BLaER1 (cell line): ENCODE results near the gene RHCE.
"Not testable (repeated sequence)": the region's sequence is repeated elsewhere in the genome, so short reads cannot be mapped to it uniquely, and the experiment has no call there.

Experiments
- H3K27ac ChIP-seq: shearing (Covaris generic); formaldehyde crosslinking; 2 replicates; pipeline ENCODE4 v1.8.1; 2022
- H3K27me3 ChIP-seq: shearing (Covaris generic); formaldehyde crosslinking; 2 replicates; pipeline ENCODE4 v1.8.1; 2022
- H3K36me3 ChIP-seq: shearing (Covaris generic); formaldehyde crosslinking; 2 replicates; pipeline ENCODE4 v1.8.1; 2022
- H3K4me1 ChIP-seq: shearing (Covaris generic); formaldehyde crosslinking; 2 replicates; pipeline ENCODE4 v1.8.1; 2022
- H3K4me2 ChIP-seq: shearing (Covaris generic); formaldehyde crosslinking; 2 replicates; pipeline ENCODE4 v1.8.1; 2022
- H3K4me3 ChIP-seq: shearing (Covaris generic); formaldehyde crosslinking; 2 replicates; pipeline ENCODE4 v1.8.1; 2022
- H3K9ac ChIP-seq: shearing (Covaris generic); formaldehyde crosslinking; 2 replicates; pipeline ENCODE4 v1.8.1; 2022
- H3K9me3 ChIP-seq: shearing (Covaris generic); formaldehyde crosslinking; 2 replicates; pipeline ENCODE4 v1.8.1; 2022
- H4K20me1 ChIP-seq: shearing (Covaris generic); formaldehyde crosslinking; 2 replicates; pipeline ENCODE4 v1.8.1; 2022
- Cebpa-rat ChIP-seq: shearing (Covaris generic); IDR thresholded peaks from 2 replicates; pipeline ENCODE4 v1.8.1; 2022

Gene RHCE

GRCh38 chr1:25338986-25339385 is 81.6 kb downstream of the RHCE start:
- Histone ChIP-seq H4K20me1 (peaks cover 58% of the 10 kb centered on the region), H3K4me2 (peak overlapping the region; percentile 96), H3K36me3 (peaks cover 21% of the 10 kb centered on the region), H3K27ac (peak overlapping the region; percentile 94), H3K27me3 (no peaks in the 10 kb centered on the region), H3K9ac (peak overlapping the region; percentile 95), H3K4me1 (peaks cover 19% of the 10 kb centered on the region), H3K4me3 (peak overlapping the region; percentile 99), H3K9me3 (no peaks in the 10 kb centered on the region)
- no peak for TF ChIP-seq Cebpa-rat

GRCh38 chr1:25338188-25338981 is 82.2 kb downstream of the RHCE start, which contains the start of gene TMEM50A:
TSS of gene TMEM50A (plus strand) at chr1:25338334. CDS start at chr1:25340487, 2,153 bp downstream.
- Histone ChIP-seq H3K4me1 (peaks cover 19% of the 10 kb centered on the region), H3K27ac (peak within 1 kb of the TSS; percentile 94), H3K27me3 (no peaks in the 10 kb centered on the region), H3K9ac (peak within 1 kb of the TSS; percentile 95), H3K36me3 (peaks cover 15% of the 10 kb centered on the region), H3K4me3 (peak within 1 kb of the TSS; percentile 99), H3K4me2 (peak within 1 kb of the TSS; percentile 96), H3K9me3 (no peaks in the 10 kb centered on the region), H4K20me1 (peaks cover 52% of the 10 kb centered on the region)
- TF ChIP-seq Cebpa-rat = no peak

GRCh38 chr1:25337483-25338187 is 83.0 kb downstream of the RHCE start:
- peak overlapping the region; percentile 94; the same call in 1 of the 2 replicates for H3K27ac ChIP-seq
- H3K27me3 ChIP-seq, H3K9me3 ChIP-seq, H3K36me3 ChIP-seq: not testable (repeated sequence)
- H3K9ac ChIP-seq = peak overlapping the region; percentile 95; the same call in 1 of the 2 replicates
- H4K20me1 ChIP-seq = peaks cover 44% of the 10 kb centered on the region
- peaks cover 19% of the 10 kb centered on the region for H3K4me1 ChIP-seq
- peak overlapping the region; percentile 99 for H3K4me3 ChIP-seq
- peak overlapping the region; percentile 47; the same call in 1 of the 2 replicates for H3K4me2 ChIP-seq

GRCh38 chr1:25336922-25337354 is 83.7 kb downstream of the RHCE start:
- not testable (repeated sequence) for H3K36me3 ChIP-seq, H3K27ac ChIP-seq, H3K27me3 ChIP-seq, H3K9me3 ChIP-seq
- Histone ChIP-seq H3K4me3 (peak overlapping the region; percentile 99), H4K20me1 (peaks cover 37% of the 10 kb centered on the region), H3K4me1 (peaks cover 19% of the 10 kb centered on the region), H3K4me2 (peak overlapping the region; percentile 68), H3K9ac (peak overlapping the region; percentile 77)

- H3K27ac ChIP-seq, H3K4me2 ChIP-seq, H3K36me3 ChIP-seq, H3K4me3 ChIP-seq, H3K9ac ChIP-seq, H3K9me3 ChIP-seq, H3K4me1 ChIP-seq, H3K27me3 ChIP-seq, H4K20me1 ChIP-seq: not testable (repeated sequence)
Observed at GRCh38 chr1:25329950-25330349, 90.7 kb downstream of the RHCE start.

- H3K36me3 ChIP-seq, H3K4me2 ChIP-seq, H3K4me1 ChIP-seq, H3K9ac ChIP-seq, H4K20me1 ChIP-seq, H3K9me3 ChIP-seq, H3K4me3 ChIP-seq, H3K27me3 ChIP-seq, H3K27ac ChIP-seq: not testable (repeated sequence)
Observed at GRCh38 chr1:25329336-25329735, 91.3 kb downstream of the RHCE start.

GRCh38 chr1:25328791-25329185 is 91.8 kb downstream of the RHCE start:
- H3K4me3 ChIP-seq, H3K9ac ChIP-seq, H3K27ac ChIP-seq: not testable (repeated sequence)

GRCh38 chr1:25327864-25328790 is 92.5 kb downstream of the RHCE start:
- not testable (repeated sequence) for H3K9ac ChIP-seq, H3K27me3 ChIP-seq, H4K20me1 ChIP-seq, H3K27ac ChIP-seq, H3K4me2 ChIP-seq, H3K9me3 ChIP-seq, H3K4me3 ChIP-seq, H3K4me1 ChIP-seq, H3K36me3 ChIP-seq

More at GRCh38 chr1:25328791-25329185, 91.8 kb downstream of the RHCE start:
- H3K9me3 ChIP-seq, H3K4me1 ChIP-seq, H3K27me3 ChIP-seq, H3K4me2 ChIP-seq, H3K36me3 ChIP-seq, H4K20me1 ChIP-seq: not testable (repeated sequence)

- not testable (repeated sequence) for H3K4me2 ChIP-seq, H3K4me1 ChIP-seq, H3K9me3 ChIP-seq, H3K27me3 ChIP-seq, H3K27ac ChIP-seq, H3K4me3 ChIP-seq, H4K20me1 ChIP-seq, H3K9ac ChIP-seq, H3K36me3 ChIP-seq
Observed at GRCh38 chr1:25324407-25324806, 96.2 kb downstream of the RHCE start.

- not testable (repeated sequence) for H3K27me3 ChIP-seq, H3K4me2 ChIP-seq, H3K4me3 ChIP-seq, H3K9me3 ChIP-seq, H3K27ac ChIP-seq, H3K4me1 ChIP-seq, H4K20me1 ChIP-seq, H3K9ac ChIP-seq, H3K36me3 ChIP-seq
Observed at GRCh38 chr1:25322127-25322526, 98.5 kb downstream of the RHCE start.

- H3K9me3 ChIP-seq, H3K27me3 ChIP-seq, H3K4me3 ChIP-seq, H3K27ac ChIP-seq, H3K36me3 ChIP-seq, H3K4me1 ChIP-seq, H3K9ac ChIP-seq, H4K20me1 ChIP-seq, H3K4me2 ChIP-seq: not testable (repeated sequence)
Observed at GRCh38 chr1:25320314-25320938, 100.2 kb downstream of the RHCE start.

GRCh38 chr1:25312806-25313470 is 107.7 kb downstream of the RHCE start:
- H3K9ac ChIP-seq, H3K27me3 ChIP-seq, H4K20me1 ChIP-seq, H3K36me3 ChIP-seq, H3K4me3 ChIP-seq, H3K27ac ChIP-seq, H3K4me1 ChIP-seq, H3K9me3 ChIP-seq, H3K4me2 ChIP-seq: not testable (repeated sequence)
